HepG2 (cell line): ENCODE measurements around the gene ZKSCAN1. TPM values are rescaled to one million over a fixed set of nuclear protein-coding genes. Genes with fewer than 3 reads are reported as not detected.

Experiments used
- ASH2L ChIP-seq: fragments of 300-600, 200-600 bp; sonication (generic); IDR thresholded peaks from 2 replicates; pipeline ENCODE4 v1.7.0; 2017; ENCODE audit warnings: low read depth, mild to moderate bottlenecking, moderate library complexity, mixed read lengths, low read length; ENCODE audit not compliant: insufficient read length
- GATA4 ChIP-seq: sonication (generic); IDR thresholded peaks from 2 replicates; pipeline ENCODE4 v1.6.1; 2016; ENCODE audit warnings: antibody characterized with exemption, low read depth, borderline replicate concordance
- GMEB2 ChIP-seq: IDR thresholded peaks from 2 replicates; pipeline ENCODE4 v1.6.1; 2016; ENCODE audit warnings: missing biosample characterization, missing genetic modification reagents, low read depth
- HIC2 ChIP-seq: sonication (generic); formaldehyde crosslinking; IDR thresholded peaks from 2 replicates; pipeline ENCODE4 v1.9.0; 2022; ENCODE audit warnings: low read depth, missing genetic modification reagents
- KLF12 ChIP-seq: sonication (generic); formaldehyde crosslinking; IDR thresholded peaks from 2 replicates; pipeline ENCODE4 v1.4.0; 2020; ENCODE audit warnings: missing genetic modification reagents, borderline replicate concordance
- NFE2 ChIP-seq: sonication (generic); formaldehyde crosslinking; IDR thresholded peaks from 2 replicates; pipeline ENCODE4 v1.4.0; 2020; ENCODE audit warnings: missing genetic modification reagents
- POLR2AphosphoS2 ChIP-seq: IDR thresholded peaks from 2 replicates; pipeline ENCODE4 v1.6.1; 2011; ENCODE audit warnings: low read depth, low read length, improper control_type of control experiment
- SMYD3 ChIP-seq: sonication (generic); formaldehyde crosslinking; IDR thresholded peaks from 2 replicates; pipeline ENCODE4 v1.8.1; 2023; ENCODE audit warnings: mild to moderate bottlenecking, missing genetic modification reagents
- THRA ChIP-seq: sonication (generic); formaldehyde crosslinking; IDR thresholded peaks from 2 replicates; pipeline ENCODE4 v1.4.0; 2020; ENCODE audit warnings: missing genetic modification reagents, borderline replicate concordance
- ZBTB25 ChIP-seq: IDR thresholded peaks from 2 replicates; pipeline ENCODE4 v1.6.1; 2018; ENCODE audit warnings: missing genetic modification reagents
- ZBTB7A ChIP-seq: sonication (generic); formaldehyde crosslinking; IDR thresholded peaks from 2 replicates; pipeline ENCODE4 v1.8.0; 2022; ENCODE audit warnings: mild to moderate bottlenecking, missing genetic modification reagents
- ZNF513 ChIP-seq: sonication (generic); formaldehyde crosslinking; conservative IDR thresholded peaks from 2 replicates; pipeline ENCODE4 v1.5.0; 2020; ENCODE audit warnings: missing genetic modification reagents
- ZNF546 ChIP-seq: sonication (generic); formaldehyde crosslinking; conservative IDR thresholded peaks from 2 replicates; pipeline ENCODE4 v1.8.1; 2023; ENCODE audit warnings: mild to moderate bottlenecking, missing genetic modification reagents
- polyA plus RNA-seq, 8 experiments: library from polyadenylated mRNA; depleted of rRNA in 3 of 8; stranded (reverse) in 7 of 8; unstranded in 1 of 8; fragments of >200 nt; fragmentation: Illumina TruSeq in 4 of 8; extraction: Trizol in 4 of 8; gene quantifications; 2 replicates each; pipeline versions ENCODE4 v1.2.1 to v1.2.3, GENCODE V29; 2011 to 2016; ENCODE audit warnings: low read depth in 4 of 8, missing spikeins in 1 of 8, mixed read lengths in 1 of 8; ENCODE audit not compliant: insufficient read depth in 1 of 8
- total RNA-seq, 5 experiments: library from RNA; depleted of rRNA; stranded (reverse); fragments of >200 nt; fragmentation: Illumina TruSeq; extraction: Trizol; gene quantifications; 2 replicates each; pipeline ENCODE4 v1.2.3, GENCODE V29; 2016; ENCODE audit warnings: low read depth in 1 of 5

Gene ZKSCAN1
- total and polyA plus RNA-seq, 2 of the 13 experiments (the other 11 are each of a cell fraction or from before 2014, with no cell fraction given), result 46.4 to 60.6 TPM

- TF ChIP-seq THRA (CRISPR knock-in tag) (no peak; the same call in 1 of the 2 replicates), GATA4 (0 out of 2 replicates have a peak, but pooled peaks have one; percentile 23), HIC2 (peak; percentile 74; the same call in 1 of the 2 replicates), ZNF546 (CRISPR knock-in tag) (no peak), ZBTB25 (CRISPR knock-in tag) (peak; percentile 97), POLR2AphosphoS2 (peak; percentile 82; the same call in 1 of the 2 replicates), ZBTB7A (CRISPR knock-in tag) (peak; percentile 16; the same call in 1 of the 2 replicates), GMEB2 (CRISPR knock-in tag) (peak; percentile 41; the same call in 1 of the 2 replicates), ASH2L (peak; percentile 85), ZNF513 (CRISPR knock-in tag) (0 out of 2 replicates have a peak, but pooled peaks have one; percentile 60), KLF12 (CRISPR knock-in tag) (peak; percentile 64; the same call in 1 of the 2 replicates), SMYD3 (peak; percentile 52; the same call in 1 of the 2 replicates), NFE2 (peak; percentile 87)
These were observed 66.2 kb downstream of the ZKSCAN1 start, which contains the start of gene ZNF3 (continued) for GRCh38 chr7:100081535-100082102.
